Adrenal gland (tissue), 5 donors: ENCODE results near the gene SEMA3A.

Experiments used
- CTCF ChIP-seq, 6 experiments: fragments of 450-650 bp in 4 of 6; fragments of 200-600 bp in 2 of 6; sonication (generic) in 1 of 6; IDR thresholded peaks; 1 replicate in 5 of 6; 2 replicates in 1 of 6; pipeline versions ENCODE4 v1.5.1 to v1.8.0; 2016 to 2021; ENCODE audit warnings: antibody characterized with exemption in 6 of 6, mild to moderate bottlenecking in 2 of 6, moderate library complexity in 1 of 6
- POLR2A ChIP-seq, 2 donors: fragments of 450-650 bp; IDR thresholded peaks; one replicate each; pipeline ENCODE4 v1.6.1; 2017; ENCODE audit warnings: antibody characterized with exemption in 2 of 2, mild to moderate bottlenecking in 2 of 2, moderate library complexity in 1 of 2
- donor health status: DM: no; HTN: no; CAD: no.

DNA sequence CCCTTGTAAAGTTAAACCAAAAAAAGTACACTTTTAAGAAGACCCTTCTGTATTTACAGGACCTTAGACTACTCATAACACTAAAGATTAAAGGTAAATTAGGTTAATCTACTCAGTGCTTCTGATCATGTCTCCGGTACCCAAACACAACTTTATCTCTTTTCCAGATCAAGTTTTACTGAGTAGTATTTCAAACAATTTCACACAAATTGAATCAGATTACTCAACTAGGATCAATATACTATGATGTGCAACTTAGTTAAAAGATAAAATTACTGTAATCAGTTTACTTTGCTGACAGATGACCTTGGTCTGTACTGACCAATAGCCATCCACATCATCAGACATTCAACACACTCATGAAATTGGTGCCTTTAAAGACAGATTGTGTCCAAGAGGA is 191.4 kb downstream of the SEMA3A start:
- no peak for TF ChIP-seq CTCF (IDR thresholded peaks at IDR 0.05)
- no peak for TF ChIP-seq POLR2A (IDR thresholded peaks at IDR 0.05)
